Left lung (tissue), 10 donors: ENCODE results near the gene IPO13. TPM values are rescaled to one million over a fixed set of nuclear protein-coding genes. Genes with fewer than 3 reads are reported as not detected.

ENCODE experiments used
- ATAC-seq: fragments of 200-7000 bp; cut with Tn5 transposase; one replicate; pipeline ENCODE4 v1.9.1; 2020; ENCODE audit warnings: moderate library complexity
- DNase-seq, 4 donors: peaks; one replicate each; pipeline ENCODE4 v3.0.0-alpha.2; 2013 to 2020
- H3K27ac ChIP-seq, 2 donors: fragments of 200-600 bp; sonication (generic) in 1 of 2; one replicate each; pipeline versions ENCODE4 v1.5.0 to v1.8.0; 2020 to 2021
- H3K27me3 ChIP-seq, 2 donors: fragments of 200-600 bp; sonication (generic) in 1 of 2; one replicate each; pipeline versions ENCODE4 v1.5.0 to v1.8.0; 2020 to 2021
- H3K36me3 ChIP-seq, 2 donors: fragments of 200-600 bp; sonication (generic) in 1 of 2; one replicate each; pipeline versions ENCODE4 v1.5.0 to v1.8.0; 2020 to 2021
- H3K4me1 ChIP-seq, 2 donors: fragments of 200-600 bp; one replicate each; pipeline ENCODE4 v1.8.0; 2021
- H3K4me3 ChIP-seq, 2 donors: fragments of 200-600 bp; sonication (generic) in 1 of 2; one replicate each; pipeline versions ENCODE4 v1.5.0 to v1.8.0; 2020 to 2021; ENCODE audit warnings: mild to moderate bottlenecking in 1 of 2
- H3K9me3 ChIP-seq, 2 donors: fragments of 200-600 bp; sonication (generic) in 1 of 2; one replicate each; pipeline versions ENCODE4 v1.5.0 to v1.8.0; 2020 to 2021
- intact Hi-C, 2 donors: fragments of 100-400 bp; cut with DNase I; formaldehyde crosslinking; loops; one replicate each; pipeline versions ENCODE4 v1.11.2 to v1.14.2; 2022
- polyA plus RNA-seq, 6 donors: library from polyadenylated mRNA; unstranded; fragments of 120-200 nt; gene quantifications; one replicate each; pipeline ENCODE4 v1.2.1, GENCODE V29; 2013; ENCODE audit not compliant: insufficient read length in 6 of 6
- total RNA-seq, 2 donors: library from RNA; stranded (reverse); fragmentation: NEBNext Ultra II Directional; extraction: Animal tissue kit (Norgen Biotek cat#: 25700); gene quantifications; one replicate each; pipeline ENCODE4 v1.2.1, GENCODE V29; 2021
- TF ChIP-seq, protein P1 (sequence below), 2 donors: fragments of 200-600 bp; sonication (generic) in 1 of 2; IDR thresholded peaks; one replicate each; pipeline versions ENCODE4 v1.5.0 to v1.8.0; 2021; ENCODE audit warnings: antibody characterized with exemption in 2 of 2
- donor health status: DM: no; HTN: yes; CAD: no.
- donor health status: DM: no; HTN: no; CAD: no.

IPO13 gene
- total and polyA plus RNA-seq, 8 donors = 18.0 to 33.4 (median 22.0) TPM

DNA sequence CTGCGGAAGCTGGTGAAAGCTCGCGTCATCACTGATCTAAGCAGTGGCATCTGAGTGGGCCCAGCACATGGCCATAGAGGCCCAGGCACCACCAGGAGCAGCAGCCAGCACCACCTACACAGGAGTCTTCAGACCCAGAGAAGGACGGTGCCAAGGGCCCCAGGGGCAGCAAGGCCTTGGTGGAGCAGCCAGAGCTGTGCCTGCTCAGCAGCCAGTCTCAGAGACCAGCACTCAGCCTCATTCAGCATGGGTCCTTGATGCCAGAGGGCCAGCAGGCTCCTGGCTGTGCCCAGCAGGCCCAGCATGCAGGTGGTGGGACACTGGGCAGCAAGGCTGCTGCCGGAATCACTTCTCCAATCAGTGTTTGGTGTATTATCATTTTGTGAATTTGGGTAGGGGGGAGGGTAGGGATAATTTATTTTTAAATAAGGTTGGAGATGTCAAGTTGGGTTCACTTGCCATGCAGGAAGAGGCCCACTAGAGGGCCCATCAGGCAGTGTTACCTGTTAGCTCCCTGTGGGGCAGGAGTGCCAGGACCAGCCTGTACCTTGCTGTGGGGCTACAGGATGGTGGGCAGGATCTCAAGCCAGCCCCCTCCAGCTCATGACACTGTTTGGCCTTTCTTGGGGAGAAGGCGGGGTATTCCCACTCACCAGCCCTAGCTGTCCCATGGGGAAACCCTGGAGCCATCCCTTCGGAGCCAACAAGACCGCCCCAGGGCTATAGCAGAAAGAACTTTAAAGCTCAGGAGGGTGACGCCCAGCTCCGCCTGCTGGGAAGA lies 16.4 kb upstream of the IPO13 start:
- peaks cover 0 to 6% of the 10 kb centered on the region in 2 donors for H3K36me3 ChIP-seq
- no peak for DNase-seq
- TF ChIP-seq, protein P1, sequence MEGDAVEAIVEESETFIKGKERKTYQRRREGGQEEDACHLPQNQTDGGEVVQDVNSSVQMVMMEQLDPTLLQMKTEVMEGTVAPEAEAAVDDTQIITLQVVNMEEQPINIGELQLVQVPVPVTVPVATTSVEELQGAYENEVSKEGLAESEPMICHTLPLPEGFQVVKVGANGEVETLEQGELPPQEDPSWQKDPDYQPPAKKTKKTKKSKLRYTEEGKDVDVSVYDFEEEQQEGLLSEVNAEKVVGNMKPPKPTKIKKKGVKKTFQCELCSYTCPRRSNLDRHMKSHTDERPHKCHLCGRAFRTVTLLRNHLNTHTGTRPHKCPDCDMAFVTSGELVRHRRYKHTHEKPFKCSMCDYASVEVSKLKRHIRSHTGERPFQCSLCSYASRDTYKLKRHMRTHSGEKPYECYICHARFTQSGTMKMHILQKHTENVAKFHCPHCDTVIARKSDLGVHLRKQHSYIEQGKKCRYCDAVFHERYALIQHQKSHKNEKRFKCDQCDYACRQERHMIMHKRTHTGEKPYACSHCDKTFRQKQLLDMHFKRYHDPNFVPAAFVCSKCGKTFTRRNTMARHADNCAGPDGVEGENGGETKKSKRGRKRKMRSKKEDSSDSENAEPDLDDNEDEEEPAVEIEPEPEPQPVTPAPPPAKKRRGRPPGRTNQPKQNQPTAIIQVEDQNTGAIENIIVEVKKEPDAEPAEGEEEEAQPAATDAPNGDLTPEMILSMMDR (IDR thresholded peaks at IDR 0.05) = peak in 1 of 2 donors; percentile 29

DNA sequence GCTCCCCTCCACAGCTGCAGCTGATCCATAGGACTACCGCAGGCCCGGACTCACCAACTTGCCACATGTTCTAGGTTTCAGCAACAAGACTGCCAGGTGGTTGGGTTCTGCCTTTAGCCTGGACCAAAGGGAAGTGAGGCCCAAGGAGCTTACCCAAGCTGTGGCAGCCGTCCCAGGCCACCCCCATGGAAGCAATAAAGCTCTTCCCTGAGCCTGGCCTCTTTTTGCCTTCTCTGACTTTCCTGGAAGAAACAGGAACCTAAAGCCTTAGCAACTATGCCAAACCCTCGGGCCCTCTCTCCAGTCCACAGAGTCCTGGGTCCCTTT lies 15.8 kb upstream of the IPO13 start:
- H3K36me3 ChIP-seq = peaks cover 0 to 6% of the 10 kb centered on the region in 2 donors
- ATAC-seq = no peak
- intact Hi-C loops = loop anchor here in 1 of 2 donors (10.0 kb wide), 1 partner anchor 166 kb away; no protein-coding TSS in a partner anchor

More for the DNA sequence above, 16.4 kb upstream of the IPO13 start:
- H3K27me3 ChIP-seq = peaks cover 0 to 29% of the 10 kb centered on the region in 2 donors
- peaks cover 4 to 23% of the 10 kb centered on the region in 2 donors for H3K4me1 ChIP-seq
- H3K27ac ChIP-seq = no peak overlapping the region
- no peak overlapping the region for H3K4me3 ChIP-seq
- intact Hi-C loops = loop anchor here in 1 of 2 donors (10.0 kb wide), 1 partner anchor 166 kb away; no protein-coding TSS in a partner anchor
- no peak for ATAC-seq
- H3K9me3 ChIP-seq = no peaks in the 10 kb centered on the region

DNA sequence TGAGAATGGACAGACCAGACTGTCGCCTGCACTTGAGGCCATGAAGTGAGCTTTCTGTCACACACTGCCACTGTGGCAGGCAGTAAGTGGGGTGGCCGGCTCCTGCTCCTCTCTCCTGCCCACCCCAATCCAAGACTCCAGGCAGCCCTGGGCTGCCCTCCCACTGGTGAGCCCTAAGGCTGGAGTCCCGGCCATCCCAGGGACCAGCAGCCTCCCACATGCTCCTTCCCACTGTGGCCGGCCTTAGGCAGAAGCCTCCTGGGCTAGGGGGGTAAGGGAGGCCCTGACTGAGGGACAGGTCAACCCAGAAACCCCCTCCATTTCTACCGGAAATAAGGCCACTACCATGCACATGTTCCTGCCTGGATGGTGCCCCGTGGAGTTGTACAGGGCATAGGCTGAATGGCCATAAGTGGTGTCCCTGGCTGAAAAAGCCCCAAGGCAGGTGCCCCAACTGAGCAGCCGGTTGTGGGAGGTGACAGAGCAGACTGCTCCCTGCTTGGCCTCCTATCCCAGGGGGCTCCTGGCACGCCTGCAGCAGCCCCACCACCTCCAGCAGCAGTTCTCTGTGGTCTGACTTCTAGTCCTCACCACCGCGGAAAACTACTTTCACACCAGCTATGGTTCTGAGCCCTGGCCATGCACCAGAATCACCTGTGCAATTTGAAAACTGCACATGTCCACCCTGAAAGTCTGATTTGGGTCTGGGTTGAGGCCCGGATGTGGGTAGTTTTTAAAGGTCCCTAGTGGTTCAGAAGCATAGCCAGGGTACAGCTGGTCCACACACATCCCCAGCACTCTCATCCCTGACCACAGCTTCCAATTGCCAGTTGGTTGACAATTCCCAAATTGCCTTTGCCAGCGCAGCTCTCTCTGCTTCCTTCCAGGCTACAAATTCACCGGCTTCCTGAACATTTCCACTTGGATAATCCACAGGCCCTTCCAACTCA lies 14.8 kb upstream of the IPO13 start:
- Histone ChIP-seq H3K4me3 (no peak overlapping the region), H3K9me3 (no peaks in the 10 kb centered on the region), H3K4me1 (peaks cover 8 to 39% of the 10 kb centered on the region in 2 donors), H3K36me3 (peaks cover 0 to 2% of the 10 kb centered on the region in 2 donors), H3K27me3 (peaks cover 0 to 44% of the 10 kb centered on the region in 2 donors), H3K27ac (no peak overlapping the region)
- TF ChIP-seq, protein P1 (IDR thresholded peaks at IDR 0.05) = no peak
- no peak for ATAC-seq
- no peak for DNase-seq
- intact Hi-C loops = loop anchor here in 1 of 2 donors (10.0 kb wide), 1 partner anchor 167 kb away; no protein-coding TSS in a partner anchor

More for the DNA sequence above, 15.8 kb upstream of the IPO13 start:
- Histone ChIP-seq H3K9me3 (no peaks in the 10 kb centered on the region), H3K27ac (no peak overlapping the region), H3K27me3 (peaks cover 0 to 35% of the 10 kb centered on the region in 2 donors), H3K4me1 (peaks cover 7 to 28% of the 10 kb centered on the region in 2 donors), H3K4me3 (no peak overlapping the region)
- no peak for DNase-seq
- TF ChIP-seq, protein P1 (IDR thresholded peaks at IDR 0.05) = no peak

DNA sequence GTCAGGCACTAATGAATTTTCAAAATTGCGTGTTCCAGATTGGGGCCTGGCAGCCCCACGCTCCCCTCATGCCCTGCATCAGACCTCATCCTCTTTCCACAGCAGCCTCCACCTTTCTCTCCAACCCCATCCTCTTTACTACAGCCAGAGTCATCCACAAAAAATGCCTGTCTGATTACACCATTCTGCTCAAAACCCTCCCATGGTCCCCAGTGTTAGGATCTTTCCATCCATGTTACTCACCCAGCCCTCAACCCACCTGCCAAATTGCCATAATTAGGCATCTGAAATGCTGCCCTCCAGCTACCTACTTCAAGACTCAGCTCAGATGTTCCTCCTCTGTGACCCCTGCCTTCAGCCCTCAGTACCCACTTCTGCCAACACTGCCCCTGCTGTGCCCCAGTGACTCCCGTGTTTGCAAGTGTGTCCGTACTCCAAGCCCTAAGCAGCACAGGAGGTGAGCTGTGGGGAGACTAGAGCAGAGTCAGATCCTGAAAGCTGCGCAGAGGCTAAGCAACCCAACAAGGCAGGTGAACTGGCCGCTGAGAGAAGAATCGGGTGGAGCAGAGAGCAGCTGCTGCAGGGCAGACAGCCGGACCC lies 13.9 kb upstream of the IPO13 start:
- ATAC-seq (peak; percentile 2), DNase-seq (no peak)
- Histone ChIP-seq H3K27me3 (peaks cover 0 to 45% of the 10 kb centered on the region in 2 donors), H3K9me3 (no peaks in the 10 kb centered on the region), H3K27ac (no peak overlapping the region), H3K4me1 (peaks cover 8 to 39% of the 10 kb centered on the region in 2 donors), H3K4me3 (peak overlapping the region; percentile 21 to 36), H3K36me3 (no peaks in the 10 kb centered on the region)
- intact Hi-C loops = loop anchor here in 1 of 2 donors (10.0 kb wide), 1 partner anchor 168 kb away; no protein-coding TSS in a partner anchor
- TF ChIP-seq, protein P1 (IDR thresholded peaks at IDR 0.05) = no peak
